Measurements from ENCODE around the gene ACOT12.
"Not testable (repeated sequence)": the region's sequence is repeated elsewhere in the genome, so short reads cannot be mapped to it uniquely, and the experiment has no call there.

The ACOT12 gene

GRCh38 chr5:81360640-81361039 lies 33.3 kb downstream of the ACOT12 start:
- H3K4me1 ChIP-seq (ENCODE audit: control insufficient read depth in 1 of 2, insufficient read depth in 2 of 2, low read length in 2 of 2) = no peaks in the 10 kb centered on the region
- no peaks in the 10 kb centered on the region for H3K27me3 ChIP-seq (ENCODE audit: low read depth, low read length)
- no peaks in the 10 kb centered on the region for H3K36me3 ChIP-seq (ENCODE audit: control insufficient read depth in 1 of 2, insufficient read depth in 2 of 2, low read length in 2 of 2)
- no peaks in the 10 kb centered on the region for H3K9me3 ChIP-seq (ENCODE audit: control insufficient read depth in 1 of 2, low read length in 2 of 2)
- H3K4me3 ChIP-seq (ENCODE audit: low read depth in 1 of 2, low read length in 2 of 2) = no peak overlapping the region
- no peak overlapping the region for H3K27ac ChIP-seq (ENCODE audit: low read length)

- Histone ChIP-seq H3K27ac (ENCODE audit: low read length) (no peak overlapping the region), H3K4me3 (ENCODE audit: low read depth in 1 of 2, low read length in 2 of 2) (no peak overlapping the region), H3K9me3 (ENCODE audit: control insufficient read depth in 1 of 2, low read length in 2 of 2) (no peaks in the 10 kb centered on the region), H3K36me3 (ENCODE audit: control insufficient read depth in 1 of 2, insufficient read depth in 2 of 2, low read length in 2 of 2) (no peaks in the 10 kb centered on the region), H3K4me1 (ENCODE audit: control insufficient read depth in 1 of 2, insufficient read depth in 2 of 2, low read length in 2 of 2) (no peaks in the 10 kb centered on the region), H3K27me3 (ENCODE audit: low read depth, low read length) (no peaks in the 10 kb centered on the region)
Observed at GRCh38 chr5:81359881-81360280, 34.1 kb downstream of the ACOT12 start.

GRCh38 chr5:81359108-81359507 lies 34.8 kb downstream of the ACOT12 start:
- H3K27me3 ChIP-seq (ENCODE audit: low read depth, low read length) = no peaks in the 10 kb centered on the region
- H3K27ac ChIP-seq (ENCODE audit: low read length) = no peak overlapping the region
- H3K9me3 ChIP-seq (ENCODE audit: control insufficient read depth in 1 of 2, low read length in 2 of 2) = no peaks in the 10 kb centered on the region
- H3K36me3 ChIP-seq (ENCODE audit: control insufficient read depth in 1 of 2, insufficient read depth in 2 of 2, low read length in 2 of 2) = no peaks in the 10 kb centered on the region
- H3K4me1 ChIP-seq (ENCODE audit: control insufficient read depth in 1 of 2, insufficient read depth in 2 of 2, low read length in 2 of 2) = no peaks in the 10 kb centered on the region
- no peak overlapping the region for H3K4me3 ChIP-seq (ENCODE audit: low read depth in 1 of 2, low read length in 2 of 2)

- H3K36me3 ChIP-seq (ENCODE audit: control insufficient read depth in 1 of 2, insufficient read depth in 2 of 2, low read length in 2 of 2) = no peaks in the 10 kb centered on the region
- no peak overlapping the region for H3K4me3 ChIP-seq (ENCODE audit: low read depth in 1 of 2, low read length in 2 of 2)
- H3K4me1 ChIP-seq (ENCODE audit: control insufficient read depth in 1 of 2, insufficient read depth in 2 of 2, low read length in 2 of 2) = no peaks in the 10 kb centered on the region
- no peaks in the 10 kb centered on the region for H3K27me3 ChIP-seq (ENCODE audit: low read depth, low read length)
- no peaks in the 10 kb centered on the region for H3K9me3 ChIP-seq (ENCODE audit: control insufficient read depth in 1 of 2, low read length in 2 of 2)
- H3K27ac ChIP-seq (ENCODE audit: low read length) = no peak overlapping the region
Observed at GRCh38 chr5:81355291-81356251, 38.4 kb downstream of the ACOT12 start.

GRCh38 chr5:81354093-81354492 lies 39.8 kb downstream of the ACOT12 start:
- Histone ChIP-seq H3K4me1 (ENCODE audit: control insufficient read depth in 1 of 2, insufficient read depth in 2 of 2, low read length in 2 of 2) (no peaks in the 10 kb centered on the region), H3K36me3 (ENCODE audit: control insufficient read depth in 1 of 2, insufficient read depth in 2 of 2, low read length in 2 of 2) (no peaks in the 10 kb centered on the region), H3K4me3 (ENCODE audit: low read depth in 1 of 2, low read length in 2 of 2) (no peak overlapping the region), H3K27me3 (ENCODE audit: low read depth, low read length) (no peaks in the 10 kb centered on the region), H3K9me3 (ENCODE audit: control insufficient read depth in 1 of 2, low read length in 2 of 2) (no peaks in the 10 kb centered on the region), H3K27ac (ENCODE audit: low read length) (no peak overlapping the region)

GRCh38 chr5:81353189-81353588 lies 40.7 kb downstream of the ACOT12 start:
- H3K27me3 ChIP-seq (ENCODE audit: low read depth, low read length) = no peaks in the 10 kb centered on the region
- no peak overlapping the region for H3K27ac ChIP-seq (ENCODE audit: low read length)
- H3K9me3 ChIP-seq (ENCODE audit: control insufficient read depth in 1 of 2, low read length in 2 of 2) = no peaks in the 10 kb centered on the region
- no peaks in the 10 kb centered on the region for H3K36me3 ChIP-seq (ENCODE audit: control insufficient read depth in 1 of 2, insufficient read depth in 2 of 2, low read length in 2 of 2)
- H3K4me1 ChIP-seq (ENCODE audit: control insufficient read depth in 1 of 2, insufficient read depth in 2 of 2, low read length in 2 of 2) = no peaks in the 10 kb centered on the region
- H3K4me3 ChIP-seq (ENCODE audit: low read depth in 1 of 2, low read length in 2 of 2) = no peak overlapping the region

- Histone ChIP-seq H3K4me3 (ENCODE audit: low read depth in 1 of 2, low read length in 2 of 2) (no peak overlapping the region), H3K27me3 (ENCODE audit: low read depth, low read length) (no peaks in the 10 kb centered on the region), H3K27ac (ENCODE audit: low read length) (no peak overlapping the region), H3K9me3 (ENCODE audit: control insufficient read depth in 1 of 2, low read length in 2 of 2) (no peaks in the 10 kb centered on the region), H3K4me1 (ENCODE audit: control insufficient read depth in 1 of 2, insufficient read depth in 2 of 2, low read length in 2 of 2) (no peaks in the 10 kb centered on the region), H3K36me3 (ENCODE audit: control insufficient read depth in 1 of 2, insufficient read depth in 2 of 2, low read length in 2 of 2) (no peaks in the 10 kb centered on the region)
Observed at GRCh38 chr5:81350507-81350906, 43.4 kb downstream of the ACOT12 start.

GRCh38 chr5:81349161-81349560 lies 44.8 kb downstream of the ACOT12 start:
- H3K9me3 ChIP-seq (ENCODE audit: control insufficient read depth in 1 of 2, low read length in 2 of 2) = no peaks in the 10 kb centered on the region
- no peaks in the 10 kb centered on the region for H3K4me1 ChIP-seq (ENCODE audit: control insufficient read depth in 1 of 2, insufficient read depth in 2 of 2, low read length in 2 of 2)
- no peaks in the 10 kb centered on the region for H3K27me3 ChIP-seq (ENCODE audit: low read depth, low read length)
- H3K27ac ChIP-seq (ENCODE audit: low read length) = no peak overlapping the region
- H3K4me3 ChIP-seq (ENCODE audit: low read depth in 1 of 2, low read length in 2 of 2) = no peak overlapping the region
- no peaks in the 10 kb centered on the region for H3K36me3 ChIP-seq (ENCODE audit: control insufficient read depth in 1 of 2, insufficient read depth in 2 of 2, low read length in 2 of 2)

GRCh38 chr5:81345411-81346003 lies 48.4 kb downstream of the ACOT12 start:
- Histone ChIP-seq H3K4me3 (ENCODE audit: low read depth in 1 of 2, low read length in 2 of 2) (no peak overlapping the region), H3K36me3 (ENCODE audit: control insufficient read depth in 1 of 2, insufficient read depth in 2 of 2, low read length in 2 of 2) (no peaks in the 10 kb centered on the region), H3K4me1 (ENCODE audit: control insufficient read depth in 1 of 2, insufficient read depth in 2 of 2, low read length in 2 of 2) (no peaks in the 10 kb centered on the region), H3K27ac (ENCODE audit: low read length) (no peak overlapping the region), H3K9me3 (ENCODE audit: control insufficient read depth in 1 of 2, low read length in 2 of 2) (no peaks in the 10 kb centered on the region), H3K27me3 (ENCODE audit: low read depth, low read length) (no peaks in the 10 kb centered on the region)

GRCh38 chr5:81344736-81345135 lies 49.2 kb downstream of the ACOT12 start:
- H3K9me3 ChIP-seq (ENCODE audit: control insufficient read depth in 1 of 2, low read length in 2 of 2) = no peaks in the 10 kb centered on the region
- H3K27me3 ChIP-seq (ENCODE audit: low read depth, low read length) = no peaks in the 10 kb centered on the region
- H3K36me3 ChIP-seq (ENCODE audit: control insufficient read depth in 1 of 2, insufficient read depth in 2 of 2, low read length in 2 of 2) = no peaks in the 10 kb centered on the region
- H3K27ac ChIP-seq (ENCODE audit: low read length) = no peak overlapping the region
- no peaks in the 10 kb centered on the region for H3K4me1 ChIP-seq (ENCODE audit: control insufficient read depth in 1 of 2, insufficient read depth in 2 of 2, low read length in 2 of 2)
- H3K4me3 ChIP-seq (ENCODE audit: low read depth in 1 of 2, low read length in 2 of 2) = no peak overlapping the region

GRCh38 chr5:81338213-81338612 lies 55.7 kb downstream of the ACOT12 start:
- not testable (repeated sequence) for H3K36me3 ChIP-seq (ENCODE audit: control insufficient read depth in 1 of 2, insufficient read depth in 2 of 2, low read length in 2 of 2); H3K4me3 ChIP-seq (ENCODE audit: low read depth in 1 of 2, low read length in 2 of 2)

More at GRCh38 chr5:81338213-81338612, 55.7 kb downstream of the ACOT12 start:
- not testable (repeated sequence) for H3K9me3 ChIP-seq (ENCODE audit: control insufficient read depth in 1 of 2, low read length in 2 of 2); H3K27ac ChIP-seq (ENCODE audit: low read length); H3K4me1 ChIP-seq (ENCODE audit: control insufficient read depth in 1 of 2, insufficient read depth in 2 of 2, low read length in 2 of 2); H3K27me3 ChIP-seq (ENCODE audit: low read depth, low read length)
